GM23248 (cell line): ENCODE results near the gene UBE2G1.

ENCODE experiments used
- EZH2 ChIP-seq: fragments of 200-600 bp; sonication (generic); IDR thresholded peaks from 2 replicates; pipeline ENCODE4 v1.6.1; 2018; ENCODE audit warnings: antibody characterized with exemption, mild to moderate bottlenecking; ENCODE audit not compliant: insufficient read depth, poor library complexity, severe bottlenecking
- EZH2phosphoT487 ChIP-seq: fragments of 200-600 bp; sonication (generic); IDR thresholded peaks from 2 replicates; pipeline ENCODE4 v1.6.1; 2018; ENCODE audit warnings: antibody characterized with exemption, moderate library complexity, mild to moderate bottlenecking, low read depth; ENCODE audit not compliant: insufficient read depth

DNA sequence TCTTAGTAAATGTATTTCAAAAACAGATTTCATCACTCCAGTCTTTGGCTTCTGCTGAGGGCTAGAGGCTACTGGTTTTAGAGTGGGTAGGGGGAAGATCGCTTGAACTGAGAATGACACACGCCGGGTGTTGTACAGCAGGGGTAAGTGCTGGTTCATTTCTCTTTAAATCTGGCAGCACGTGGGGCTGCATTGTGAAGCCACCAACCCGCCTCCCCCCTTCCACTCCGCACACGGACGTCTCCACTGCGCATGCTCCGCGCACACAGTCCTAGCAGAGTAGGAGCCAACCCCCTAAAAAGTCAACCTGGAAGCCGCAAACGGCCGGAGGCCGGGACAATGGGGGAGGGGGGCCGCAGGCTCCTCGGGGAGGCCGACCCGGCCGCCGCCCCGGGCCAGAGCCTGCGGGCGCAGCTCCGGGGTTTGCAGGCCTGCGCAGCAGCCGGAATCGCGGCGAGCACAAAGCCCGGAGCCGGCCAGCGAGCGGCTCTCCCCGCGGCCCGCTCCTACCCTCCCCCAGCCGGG lies 1.3 kb downstream of the UBE2G1 start:
- no peak for TF ChIP-seq EZH2
- TF ChIP-seq EZH2phosphoT487: no peak
